Caki2 (cell line): ENCODE measurements around the gene ENDOV. TPM values are rescaled to one million over a fixed set of nuclear protein-coding genes. Genes with fewer than 3 reads are reported as not detected.
A peak's percentile ranks its signal among the peaks of the same experiment; 100 is the strongest.

Source experiments
- DNase-seq: peaks from one replicate; pipeline ENCODE4 v3.0.0-alpha.2; 2015; ENCODE audit warnings: low read depth
- in situ Hi-C: cut with HindIII; loops from 2 replicates; pipeline ENCODE4 v1.10.0; 2016; ENCODE audit warnings: low sequenced_read_pairs, low pct_unique_long_range_greater_than_20kb, mixed read lengths
- total RNA-seq: library from RNA; depleted of rRNA; stranded (reverse); fragments of >200 nt; shearing (Covaris generic); gene quantifications from 2 replicates; pipeline ENCODE4 v1.2.3, GENCODE V29; 2014; ENCODE audit warnings: low replicate concordance; rRNA removed

The ENDOV gene
- 31.7 and 47.6 TPM in 2 replicates for total RNA-seq

DNA sequence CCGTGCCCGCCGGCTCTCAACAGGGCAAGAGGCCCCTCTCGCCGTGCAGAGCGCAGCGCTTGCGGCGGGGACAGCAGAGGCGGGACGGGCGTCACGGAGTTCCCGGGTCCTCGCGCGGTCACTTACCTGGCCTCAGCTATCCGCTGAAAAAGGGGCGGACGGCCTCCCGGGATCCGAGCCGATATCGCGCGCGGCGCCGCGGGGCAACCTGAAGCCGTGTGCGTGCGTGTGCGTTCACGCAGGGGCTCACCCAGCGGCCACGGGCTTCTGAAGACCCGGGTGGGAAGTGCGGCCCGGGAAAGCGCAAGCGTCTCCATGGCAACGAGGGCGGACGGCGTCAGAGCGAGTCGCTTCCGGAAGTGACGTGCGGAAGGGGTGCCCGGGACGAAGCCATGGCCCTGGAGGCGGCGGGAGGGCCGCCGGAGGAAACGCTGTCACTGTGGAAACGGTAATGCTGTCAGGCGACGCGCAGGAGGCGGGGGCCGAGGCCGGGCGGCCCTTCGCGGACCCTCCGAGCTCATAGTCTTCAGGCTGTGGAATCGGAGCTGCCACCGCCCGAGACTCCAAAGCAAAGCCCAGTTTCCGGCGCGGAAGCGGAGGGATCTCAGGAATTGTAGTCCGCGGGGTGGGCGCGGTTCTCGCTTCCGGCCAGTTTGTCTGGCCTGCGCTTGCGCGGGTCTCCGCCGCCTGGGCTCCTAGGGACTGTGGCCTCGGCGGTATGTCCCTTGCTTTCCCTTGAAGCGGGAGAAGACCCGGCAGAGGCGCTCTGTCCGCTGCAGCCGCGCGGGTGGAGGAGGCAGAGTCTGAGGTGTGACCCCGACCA is at the start of gene ENDOV:
Gene ENDOV, plus strand, starts transcription at position 365 of the 823 bp plus-strand sequence. Its CDS starts 28 bp downstream, at position 393.
- DNase-seq: peak; percentile 94
- in situ Hi-C loops: no loop called here

- in situ Hi-C loops: no loop called here
- no peak for DNase-seq
These were observed 49.0 kb upstream of the ENDOV start for GRCh38 chr17:80365983-80366382.

DNA sequence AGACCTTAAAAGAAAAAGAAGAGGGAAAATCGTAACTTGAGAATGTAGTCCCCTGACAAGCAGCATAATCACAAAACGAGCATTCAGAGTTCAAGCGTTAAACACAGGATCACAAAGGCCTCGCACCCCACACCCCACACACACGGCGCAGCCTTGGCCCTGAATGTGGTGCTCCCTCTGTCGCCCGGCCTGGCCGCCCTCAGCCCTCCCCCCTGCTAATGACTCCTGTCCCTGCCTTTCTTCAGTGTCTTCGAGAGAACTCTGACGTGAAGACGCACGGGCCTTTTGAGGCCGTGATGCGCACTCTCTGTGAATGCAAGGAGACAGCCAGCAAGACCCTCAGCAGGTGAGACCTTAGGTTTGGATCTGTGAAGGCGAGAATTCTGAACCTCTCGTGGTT is 47.5 kb upstream of the ENDOV start:
- no peak for DNase-seq
- in situ Hi-C loops: no loop called here

GRCh38 chr17:80371196-80371595 is 43.8 kb upstream of the ENDOV start:
- in situ Hi-C loops: no loop called here
- DNase-seq: no peak

DNA sequence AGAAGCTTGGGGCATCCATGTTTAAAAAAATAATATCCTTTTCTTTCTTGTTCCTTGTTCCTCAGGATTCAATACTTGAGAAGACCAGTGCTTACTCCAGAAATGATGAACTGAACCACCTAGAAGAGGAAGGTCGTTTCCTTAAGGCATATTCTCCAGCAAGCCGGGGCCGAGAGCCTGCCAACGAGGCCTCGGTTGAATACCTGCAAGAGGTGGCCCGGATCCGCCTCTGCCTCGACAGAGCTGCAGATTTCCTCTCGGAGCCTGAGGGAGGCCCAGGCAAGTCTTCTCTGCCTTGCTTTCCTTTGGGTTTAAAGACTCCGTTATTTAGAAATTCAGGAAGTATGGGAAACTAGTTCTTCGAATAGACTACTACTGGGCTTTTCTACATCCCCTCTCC is 42.5 kb upstream of the ENDOV start:
- DNase-seq: no peak
- in situ Hi-C loops: no loop called here

- in situ Hi-C loops: no loop called here
- no peak for DNase-seq
These were observed 41.9 kb upstream of the ENDOV start for GRCh38 chr17:80372922-80373570.

DNA sequence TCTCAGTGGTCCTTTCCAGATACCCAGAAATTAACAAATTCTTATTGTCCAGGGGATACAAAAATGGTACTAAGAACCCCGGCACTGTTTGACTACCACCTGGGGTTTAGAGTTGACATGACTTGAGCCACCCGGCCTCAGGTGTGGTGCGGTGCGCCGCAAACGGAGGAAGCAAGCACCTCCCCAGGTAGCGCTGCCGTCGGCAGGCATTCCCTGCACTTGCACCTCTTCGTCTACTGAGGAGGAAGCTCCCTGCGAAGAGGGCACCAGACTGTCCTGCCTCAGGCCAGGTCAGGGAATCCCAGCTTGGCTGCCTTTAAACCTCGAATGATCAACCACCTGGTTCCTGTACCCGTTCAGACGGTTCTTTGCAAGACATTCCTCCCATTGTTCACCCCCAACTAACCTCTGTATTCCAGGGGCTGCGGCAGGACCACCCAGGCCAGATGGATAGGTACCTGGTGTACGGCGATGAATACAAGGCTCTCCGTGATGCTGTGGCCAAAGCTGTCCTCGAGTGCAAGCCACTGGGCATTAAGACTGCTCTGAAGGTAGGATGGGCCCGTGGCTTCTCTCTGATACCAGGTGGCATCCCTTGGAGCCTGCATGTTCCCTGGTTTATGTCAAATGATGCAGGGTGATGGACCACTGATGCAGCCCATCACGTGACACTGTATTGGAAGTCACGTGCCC is 40.8 kb upstream of the ENDOV start:
- DNase-seq: no peak
- in situ Hi-C loops: no loop called here

- in situ Hi-C loops: no loop called here
- no peak for DNase-seq
These were observed 40.0 kb upstream of the ENDOV start for GRCh38 chr17:80374732-80375585.

- no peak for DNase-seq
- in situ Hi-C loops: no loop called here
These were observed 38.4 kb upstream of the ENDOV start for GRCh38 chr17:80376531-80376930.

GRCh38 chr17:80377798-80378197 is 37.2 kb upstream of the ENDOV start:
- DNase-seq: no peak
- in situ Hi-C loops: no loop called here

GRCh38 chr17:80379348-80379747 is 35.6 kb upstream of the ENDOV start:
- in situ Hi-C loops: no loop called here
- no peak for DNase-seq

DNA sequence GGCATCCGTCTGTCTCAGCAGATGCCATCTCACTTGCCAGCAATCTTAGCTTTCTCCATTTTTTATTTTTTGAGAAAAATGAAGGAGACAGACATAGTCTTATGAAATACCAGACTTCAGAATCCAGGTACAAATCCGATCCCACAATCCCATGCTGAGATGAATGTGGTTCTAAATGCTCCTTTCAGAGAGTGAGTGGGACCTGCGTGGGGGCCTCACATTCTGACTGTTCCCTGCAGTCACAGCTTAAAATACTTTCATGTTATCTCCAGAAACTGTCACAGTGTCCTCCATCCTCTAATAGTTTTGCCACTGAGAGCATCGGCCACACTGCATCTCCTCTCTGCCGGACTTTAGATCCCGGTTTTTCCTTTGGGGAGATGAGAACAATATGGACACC is 34.9 kb upstream of the ENDOV start:
- in situ Hi-C loops: no loop called here
- no peak for DNase-seq

- no peak for DNase-seq
- in situ Hi-C loops: no loop called here
These were observed 34.4 kb upstream of the ENDOV start for GRCh38 chr17:80380555-80381002.

GRCh38 chr17:80381416-80381923 is 33.5 kb upstream of the ENDOV start:
- in situ Hi-C loops: no loop called here
- no peak for DNase-seq

- DNase-seq: no peak
- in situ Hi-C loops: no loop called here
These were observed 32.5 kb upstream of the ENDOV start for GRCh38 chr17:80382446-80382845.

- in situ Hi-C loops: no loop called here
These were observed 32.0 kb upstream of the ENDOV start for GRCh38 chr17:80382956-80383355.

GRCh38 chr17:80384078-80384960 is 30.6 kb upstream of the ENDOV start:
- DNase-seq: no peak
- in situ Hi-C loops: no loop called here

More at GRCh38 chr17:80382956-80383355, 32.0 kb upstream of the ENDOV start:
- DNase-seq: no peak
